ENCODE measurements around the gene ALS2.
"Not testable (repeated sequence)": the region's sequence is repeated elsewhere in the genome, so short reads cannot be mapped to it uniquely, and the experiment has no call there.

The ALS2 gene

GRCh38 chr2:201671205-201671604, 109.5 kb downstream of the ALS2 start:
- DNase-seq: not testable (repeated sequence)

DNA sequence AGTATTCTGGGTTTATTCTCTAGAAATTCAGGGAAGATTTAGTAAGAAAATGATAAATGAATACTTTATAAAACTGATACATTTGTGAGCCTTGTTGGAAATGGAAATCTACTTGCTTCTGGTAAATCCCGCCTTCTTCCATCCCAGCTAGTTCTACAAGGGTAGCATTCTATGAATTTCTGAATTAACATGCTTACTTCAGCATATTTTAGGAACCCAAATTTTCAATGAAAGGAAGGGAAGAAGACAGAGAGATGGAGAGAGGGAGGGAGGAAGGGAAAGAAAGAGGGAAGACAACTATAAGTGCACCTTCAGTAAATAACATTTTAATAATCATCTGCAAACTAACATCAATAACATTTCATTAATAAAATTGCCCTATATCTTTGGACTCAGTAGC, 110.9 kb downstream of the ALS2 start:
- DNase-seq: no peak

DNA sequence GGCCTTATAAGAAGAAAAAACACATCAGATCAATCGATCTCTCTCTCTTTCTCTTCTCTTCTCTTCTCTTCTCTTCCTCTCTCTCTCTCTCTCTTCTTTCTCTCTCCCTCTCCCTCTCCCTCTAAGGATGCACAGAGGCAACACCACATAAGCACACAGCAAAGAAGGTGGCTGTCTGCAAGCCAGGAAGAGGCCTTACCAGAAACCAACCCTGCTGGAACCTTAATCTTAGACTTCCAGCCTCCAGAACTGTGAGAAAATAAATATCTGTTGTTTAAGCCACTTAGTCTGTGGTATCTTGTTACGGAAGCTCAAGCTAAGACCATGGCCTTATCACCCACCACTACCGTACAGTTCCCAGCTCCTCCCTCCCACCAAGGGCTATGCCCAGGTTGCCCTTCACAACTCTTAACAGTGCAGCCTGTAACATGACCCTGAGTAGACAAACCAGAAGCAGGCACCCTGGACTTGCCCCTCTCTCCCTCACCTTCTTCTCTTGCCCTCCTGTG, 112.3 kb downstream of the ALS2 start:
- DNase-seq: no peak

DNA sequence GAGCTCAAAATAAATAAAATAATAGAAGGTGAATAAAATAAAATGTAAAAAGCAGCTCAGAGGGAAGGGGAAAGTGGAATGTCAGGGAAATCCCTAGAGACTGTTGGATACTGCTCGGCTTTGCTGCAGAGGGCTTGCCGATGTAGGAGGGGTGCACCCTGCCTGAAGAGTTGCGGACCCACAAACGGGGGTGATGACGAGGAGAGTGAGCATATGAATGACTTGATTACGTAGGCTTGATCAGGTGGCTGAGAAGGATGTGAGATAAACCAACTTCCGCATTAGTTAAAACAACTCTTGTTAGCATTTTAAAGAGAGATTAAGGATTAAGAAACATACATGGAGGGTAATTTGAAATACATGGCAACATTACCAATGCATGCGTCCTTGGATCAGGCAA, 116.4 kb downstream of the ALS2 start:
- no peak for DNase-seq

DNA sequence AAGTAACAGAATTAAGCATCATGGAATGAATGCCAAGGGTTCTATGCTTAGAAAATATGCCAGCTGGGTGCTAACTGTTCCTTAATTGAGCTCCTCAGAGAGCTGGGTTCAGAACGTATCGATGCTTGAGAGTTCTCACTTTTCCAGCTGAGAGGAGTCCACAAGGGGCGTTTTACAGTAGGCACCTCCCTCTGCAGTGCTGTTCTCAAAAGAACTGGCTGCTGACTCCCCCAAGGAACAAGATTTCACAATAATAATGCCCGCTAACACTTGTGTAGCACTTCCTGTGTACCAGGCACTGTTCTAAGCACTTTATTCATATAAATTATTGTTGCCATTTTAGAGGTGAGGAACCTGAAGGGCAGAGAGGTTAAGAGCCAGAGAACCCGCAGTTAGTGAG, 119.4 kb downstream of the ALS2 start:
- peak; percentile 12 for DNase-seq

DNA sequence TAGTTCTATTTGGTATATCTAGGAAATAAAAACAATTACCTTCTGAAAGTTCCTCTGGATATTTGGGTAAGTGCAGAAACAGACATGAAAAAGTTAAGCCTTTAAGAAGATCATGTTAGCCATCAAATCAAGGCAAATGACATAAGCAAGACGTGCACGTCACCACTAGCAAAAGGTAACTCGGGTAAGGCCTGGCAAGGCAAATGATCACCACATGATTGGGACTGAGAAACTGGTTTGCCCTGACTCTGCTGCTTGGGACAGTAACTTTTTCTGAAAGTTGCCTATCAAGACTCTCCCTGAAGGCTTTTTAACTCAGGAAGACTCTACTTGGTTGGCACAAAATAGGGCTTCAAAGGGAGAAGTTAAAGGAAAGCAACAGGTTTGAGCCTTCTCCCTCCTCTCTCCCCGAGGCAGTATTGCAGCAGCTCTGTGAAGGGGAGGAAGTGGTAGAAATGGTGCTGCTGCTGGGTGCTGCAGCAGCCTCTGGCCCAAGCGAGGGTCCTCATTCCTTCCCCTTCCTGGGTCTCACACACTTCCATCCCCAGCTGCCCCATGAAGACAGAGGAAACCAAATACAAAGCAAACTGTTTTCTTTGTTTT, 120.3 kb downstream of the ALS2 start:
- DNase-seq: peak; percentile 6

DNA sequence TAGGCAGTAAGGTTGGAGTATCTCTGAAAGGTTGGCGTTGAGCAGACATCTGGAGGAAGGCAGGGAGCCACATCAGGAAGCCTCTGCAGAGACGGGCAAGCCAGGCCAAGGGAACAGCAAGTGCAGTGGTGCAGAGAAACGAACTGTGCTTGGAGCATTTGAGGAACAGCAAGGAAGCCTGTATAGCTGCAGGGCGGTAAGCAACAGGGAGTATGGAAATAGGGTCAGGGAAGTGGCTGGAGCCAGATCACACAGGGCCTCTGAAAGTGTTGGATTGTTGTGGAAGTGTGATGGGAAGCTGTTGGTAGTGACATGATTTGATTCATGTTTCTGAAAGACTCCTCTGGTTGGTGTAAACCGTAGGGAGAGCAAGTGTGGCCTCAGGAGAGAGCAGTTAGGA, 124.0 kb downstream of the ALS2 start:
- peak; percentile 6 for DNase-seq

- peak; percentile 35 for DNase-seq
Measured at GRCh38 chr2:201656102-201656501, 124.6 kb downstream of the ALS2 start.

GRCh38 chr2:201654616-201655384, 125.9 kb downstream of the ALS2 start:
- DNase-seq: no peak

DNA sequence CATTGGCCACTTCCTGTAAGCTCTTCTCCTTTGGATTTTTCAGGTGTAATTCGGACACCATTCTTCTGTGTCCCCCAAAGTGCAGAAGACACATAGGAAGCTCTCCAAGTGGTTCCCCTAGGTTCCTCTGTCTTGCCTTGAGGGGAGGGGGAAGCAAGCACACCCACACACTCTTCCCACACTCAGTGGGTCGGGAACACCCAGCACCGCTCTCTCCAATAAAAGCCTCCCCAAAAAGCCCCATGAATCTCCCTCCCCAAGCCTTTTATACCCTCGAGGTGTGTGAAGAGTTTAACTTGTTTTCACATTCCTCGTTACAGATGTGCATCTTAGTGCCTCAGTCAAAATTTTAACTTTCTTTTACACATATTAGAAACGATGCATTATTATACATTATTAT, 127.5 kb downstream of the ALS2 start:
- no peak for DNase-seq
